Measurements from ENCODE around the gene RFK.

RFK gene

GRCh38 chr9:76405868-76406267 lies 11.6 kb upstream of the RFK start:
- no peak for DNase-seq

DNA sequence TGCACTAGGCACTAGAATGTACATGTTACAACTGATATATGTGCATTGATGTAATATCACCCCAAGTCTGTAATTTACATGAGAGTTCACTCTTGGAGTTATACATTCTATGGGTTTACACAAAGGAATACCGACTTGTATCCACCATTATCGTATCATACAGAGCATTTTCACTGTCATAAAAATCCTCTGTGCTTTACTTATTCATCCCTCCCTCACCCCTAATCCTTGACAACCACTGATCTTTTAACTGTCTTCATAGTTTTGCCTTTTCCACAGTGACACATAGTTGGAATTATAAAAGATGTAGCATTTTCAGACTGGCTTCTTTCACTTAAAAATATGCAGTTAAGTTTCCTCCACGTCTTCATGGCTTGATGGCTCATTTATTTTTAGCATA lies 11.1 kb upstream of the RFK start:
- DNase-seq, result no peak

GRCh38 chr9:76404401-76404800 lies 10.2 kb upstream of the RFK start:
- DNase-seq, result no peak

- DNase-seq, result no peak
These were observed 9.1 kb upstream of the RFK start for GRCh38 chr9:76403352-76403751.

DNA sequence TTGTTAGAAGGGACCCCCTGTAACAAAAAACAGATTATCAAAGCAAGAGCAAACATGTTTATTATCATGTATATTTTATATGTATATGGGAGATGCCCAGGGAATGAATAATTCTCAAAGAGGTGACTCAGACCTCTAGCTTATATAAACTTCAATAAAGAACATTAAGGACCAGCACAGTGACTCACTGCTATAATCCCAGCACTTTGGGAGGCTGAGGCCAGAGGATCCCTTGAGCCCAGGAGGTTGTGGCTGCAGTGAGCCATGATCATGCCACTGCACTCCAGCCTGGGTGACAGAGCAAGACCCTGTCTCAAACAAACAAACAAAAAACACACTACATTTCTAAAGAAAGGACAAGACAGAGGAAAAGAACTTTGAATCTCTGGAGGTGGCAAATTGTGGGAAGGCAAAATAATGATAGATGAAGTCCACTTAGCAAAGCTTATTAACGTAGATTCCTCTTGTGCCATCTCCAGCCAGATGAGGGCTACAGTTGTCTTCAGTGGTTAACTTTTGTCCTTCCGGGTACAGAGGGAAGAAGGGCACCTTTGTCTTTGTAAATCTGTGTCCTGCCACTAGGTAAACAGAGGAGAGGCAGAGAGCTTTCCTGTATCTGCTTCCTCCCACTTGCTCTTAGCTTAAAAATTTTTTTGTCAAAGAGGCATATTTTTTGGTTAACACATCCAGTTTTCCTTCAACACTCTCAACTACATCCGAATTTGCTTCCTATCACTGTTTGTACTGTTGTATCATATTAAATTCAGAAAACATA lies 7.5 kb upstream of the RFK start:
- no peak for DNase-seq

DNA sequence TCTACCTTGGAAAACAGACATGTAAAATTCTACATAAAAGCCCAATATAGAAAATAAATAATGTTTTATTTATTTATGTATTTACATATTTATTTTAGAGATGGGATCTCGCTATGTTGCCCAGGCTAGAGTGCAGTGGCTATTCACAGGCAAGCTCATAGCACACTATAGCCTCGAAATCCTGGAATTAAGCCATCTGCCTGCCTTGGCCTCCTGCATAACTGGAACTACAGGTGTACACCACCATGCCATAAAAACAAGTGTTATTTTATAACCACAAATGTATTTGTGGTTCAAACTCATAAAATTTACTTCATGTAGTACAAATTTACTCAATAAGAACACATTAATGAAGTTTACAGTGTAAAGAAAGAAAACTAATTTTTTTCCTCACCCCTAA lies 7.0 kb upstream of the RFK start:
- no peak for DNase-seq

GRCh38 chr9:76400534-76401096 lies 6.4 kb upstream of the RFK start:
- DNase-seq, result no peak

DNA sequence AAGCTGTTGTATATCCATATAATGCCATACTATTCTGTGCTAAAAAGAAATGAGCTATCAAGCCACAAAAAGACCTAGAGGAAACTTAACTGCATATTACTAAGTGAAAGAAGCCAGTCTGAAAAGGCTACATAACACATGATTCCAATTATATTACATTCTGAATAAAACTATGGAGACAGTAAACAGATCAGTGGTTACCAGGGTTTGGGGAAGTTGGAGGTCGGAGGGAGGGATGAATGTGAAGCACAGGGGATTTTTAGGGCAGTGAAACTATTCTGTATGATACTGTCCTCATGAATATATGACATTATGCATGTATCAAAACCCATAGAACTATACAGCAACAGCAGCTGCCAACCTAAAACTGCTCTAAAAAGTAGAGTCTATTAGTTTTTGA lies 5.6 kb upstream of the RFK start:
- DNase-seq, result no peak

DNA sequence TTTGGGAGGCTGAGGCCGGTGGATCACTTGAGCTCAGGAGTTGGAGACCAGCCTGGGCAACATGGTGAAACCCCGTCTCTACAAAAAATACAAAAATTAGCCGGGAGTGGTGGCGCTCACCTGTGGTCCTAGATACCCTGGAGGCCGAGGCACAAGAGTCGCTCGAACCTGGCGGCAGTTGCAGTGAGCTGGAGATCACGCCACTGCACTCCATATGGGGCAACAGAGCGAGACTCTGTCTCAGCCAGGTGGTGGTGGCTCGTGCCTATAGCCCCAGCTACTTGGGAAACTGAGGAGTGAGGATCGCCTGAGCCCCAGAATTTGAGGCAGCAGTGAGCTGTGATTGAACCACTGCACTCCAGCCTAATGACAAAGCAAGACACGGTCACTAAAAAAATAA lies 2.4 kb upstream of the RFK start:
- no peak for DNase-seq

GRCh38 chr9:76396144-76396543 lies 1.9 kb upstream of the RFK start:
- DNase-seq, result no peak

- no peak for DNase-seq
These were observed 1.2 kb upstream of the RFK start for GRCh38 chr9:76395381-76395780.

DNA sequence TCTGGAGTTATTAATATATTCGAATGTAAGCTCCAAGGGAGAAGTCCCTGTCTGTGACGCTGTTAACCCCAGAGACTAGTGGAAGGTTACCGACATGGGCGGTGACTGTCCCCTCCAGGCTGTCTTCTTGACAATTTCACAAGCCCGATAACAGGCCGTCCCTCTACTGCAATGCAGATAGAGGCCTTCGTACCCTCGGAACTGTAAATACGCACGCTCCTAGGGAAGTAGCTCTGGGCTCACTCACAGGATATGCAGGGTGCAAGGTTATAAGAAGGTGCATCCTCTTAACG lies 680 bp upstream of the RFK start:
- DNase-seq, result peak; percentile 40

DNA sequence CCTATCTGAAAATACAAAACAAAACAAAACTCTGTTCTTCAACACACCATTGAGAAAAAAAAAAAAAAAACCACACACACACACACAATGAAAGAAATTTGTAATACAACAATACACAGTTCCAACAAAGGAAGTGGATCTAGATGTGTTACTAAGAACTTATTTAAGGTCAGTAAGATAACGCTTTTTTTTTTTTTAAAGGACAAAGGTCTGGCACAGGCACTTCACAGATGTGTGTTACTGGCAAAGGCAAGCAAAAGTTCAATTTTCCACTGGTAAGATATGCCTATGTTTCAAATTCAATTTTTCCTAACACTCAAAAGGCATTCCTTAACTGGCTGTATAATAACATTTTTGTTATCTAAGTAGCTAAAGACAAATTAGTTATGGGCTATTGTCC lies 3.6 kb downstream of the RFK start:
- no peak for DNase-seq

DNA sequence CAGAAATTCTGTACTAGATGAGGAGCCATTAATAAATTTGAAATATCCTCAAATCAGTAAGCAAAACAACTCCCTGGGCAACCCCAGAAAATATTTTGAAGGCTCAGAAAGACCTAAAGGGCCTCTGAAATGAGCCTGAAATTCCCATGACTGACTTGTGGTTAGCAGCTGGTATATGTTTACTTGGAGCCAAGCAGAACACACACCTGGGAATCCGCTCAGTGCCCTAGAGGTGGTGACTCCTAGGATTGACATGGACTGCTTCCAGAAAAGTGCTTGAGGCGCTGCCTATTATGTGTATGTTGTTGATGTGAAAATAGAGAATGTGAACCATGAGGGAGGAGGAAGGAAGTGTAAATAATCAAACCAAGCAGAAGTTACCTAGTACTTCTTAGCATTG lies 14.7 kb downstream of the RFK start:
- peak; percentile 75 for DNase-seq

GRCh38 chr9:76378367-76379073 lies 15.7 kb downstream of the RFK start:
- DNase-seq, result no peak

DNA sequence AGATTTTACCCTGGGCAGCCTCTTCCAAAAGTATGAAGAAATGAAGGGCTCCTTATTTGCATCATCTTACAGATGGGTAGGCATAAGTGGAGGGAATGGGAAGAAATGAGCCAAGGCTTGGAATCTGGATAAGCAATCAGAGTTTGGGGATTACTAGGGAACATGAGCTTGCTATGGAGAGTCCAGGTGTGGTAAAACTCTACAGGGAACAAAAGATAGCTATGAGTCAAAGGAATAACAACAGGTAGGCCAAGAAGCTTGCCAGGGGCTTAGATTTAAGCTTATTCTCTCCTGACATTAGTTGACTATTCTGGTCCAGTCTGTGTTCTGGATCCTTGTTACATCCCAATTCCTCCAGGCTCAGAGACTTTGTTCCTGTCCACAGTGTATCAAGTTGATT lies 16.4 kb downstream of the RFK start:
- DNase-seq, result no peak

- DNase-seq, result peak; percentile 66
These were observed 19.3 kb downstream of the RFK start for GRCh38 chr9:76374783-76375559.

DNA sequence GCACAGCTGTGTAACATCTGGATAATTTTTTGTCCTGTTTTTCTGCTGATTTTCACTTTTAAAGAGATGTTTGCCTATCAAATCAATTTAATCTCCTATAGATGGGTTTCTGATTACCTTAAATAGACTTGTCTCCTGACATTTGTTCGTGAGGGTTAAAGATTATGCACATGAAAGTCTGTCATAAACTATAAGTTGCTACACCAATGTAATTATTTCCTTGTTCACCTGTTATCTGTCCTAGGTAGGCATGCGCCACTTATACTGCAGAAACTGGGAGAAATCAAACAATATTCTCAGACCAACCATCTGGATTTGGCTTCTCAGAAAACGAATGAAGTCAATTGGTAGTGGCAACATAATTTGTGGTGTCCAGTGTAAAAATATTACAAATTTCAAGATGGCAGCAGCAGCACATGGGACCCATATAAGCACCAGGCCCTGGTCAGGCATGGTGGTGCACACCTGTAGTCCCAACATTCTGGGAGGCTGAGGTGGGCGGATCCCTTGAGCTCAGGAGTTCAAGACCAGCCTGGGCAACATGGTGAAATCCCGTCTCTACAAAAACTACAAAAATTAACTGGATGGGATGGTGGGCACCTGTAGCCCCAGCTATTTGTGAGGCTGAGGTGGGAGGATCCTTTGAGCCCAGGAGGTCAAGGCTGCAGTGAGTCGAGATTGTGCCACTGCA lies 20.3 kb downstream of the RFK start:
- DNase-seq, result no peak

DNA sequence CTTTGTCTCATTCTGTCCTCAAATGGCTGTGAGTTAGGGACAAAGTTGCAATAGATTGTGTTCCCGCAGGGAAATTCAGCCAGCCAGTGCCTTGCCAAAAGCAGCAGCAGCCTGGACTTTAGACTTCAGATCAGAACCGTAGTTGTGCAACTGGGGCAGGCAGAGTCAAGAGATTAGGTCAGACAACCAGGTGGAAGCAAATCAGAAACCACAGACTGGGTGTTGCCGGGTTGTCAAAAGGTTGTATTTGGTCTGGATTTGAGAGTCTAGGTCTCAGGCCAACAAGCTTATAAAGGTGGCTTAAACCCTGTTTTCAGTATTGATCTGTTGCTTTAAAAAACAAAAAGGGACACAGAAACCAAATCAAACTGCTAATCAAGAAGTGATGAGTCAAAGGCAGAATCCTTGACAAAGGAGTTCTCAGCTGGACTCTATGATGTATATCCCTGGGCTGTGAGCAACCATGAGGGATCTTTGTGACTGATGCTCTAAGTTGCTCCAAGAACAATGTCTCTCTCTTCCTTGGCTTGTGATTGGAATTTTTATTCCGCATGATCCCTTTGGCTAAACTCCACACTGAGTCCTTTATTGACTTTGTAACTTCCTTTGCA lies 20.9 kb downstream of the RFK start:
- no peak for DNase-seq

DNA sequence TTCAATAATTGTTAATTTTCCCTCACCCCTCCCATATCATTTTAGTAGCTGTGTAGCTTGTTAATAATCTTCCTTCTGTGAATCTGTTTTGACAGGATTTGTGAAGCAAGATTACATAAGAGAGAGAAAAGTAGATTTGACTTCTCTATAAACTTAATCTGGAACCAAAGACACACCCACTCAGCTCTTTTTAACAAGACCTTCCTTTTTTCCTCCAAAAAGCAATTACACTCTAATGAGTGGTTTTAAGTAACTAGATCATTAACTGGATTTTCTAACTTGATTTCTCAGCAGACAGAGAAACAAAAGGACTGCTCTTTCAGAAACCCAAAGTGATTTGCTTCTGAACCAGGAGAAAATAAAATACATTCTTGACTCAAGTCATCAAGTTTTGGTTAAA lies 21.9 kb downstream of the RFK start:
- no peak for DNase-seq

- no peak for DNase-seq
These were observed 22.3 kb downstream of the RFK start for GRCh38 chr9:76371901-76372300.

DNA sequence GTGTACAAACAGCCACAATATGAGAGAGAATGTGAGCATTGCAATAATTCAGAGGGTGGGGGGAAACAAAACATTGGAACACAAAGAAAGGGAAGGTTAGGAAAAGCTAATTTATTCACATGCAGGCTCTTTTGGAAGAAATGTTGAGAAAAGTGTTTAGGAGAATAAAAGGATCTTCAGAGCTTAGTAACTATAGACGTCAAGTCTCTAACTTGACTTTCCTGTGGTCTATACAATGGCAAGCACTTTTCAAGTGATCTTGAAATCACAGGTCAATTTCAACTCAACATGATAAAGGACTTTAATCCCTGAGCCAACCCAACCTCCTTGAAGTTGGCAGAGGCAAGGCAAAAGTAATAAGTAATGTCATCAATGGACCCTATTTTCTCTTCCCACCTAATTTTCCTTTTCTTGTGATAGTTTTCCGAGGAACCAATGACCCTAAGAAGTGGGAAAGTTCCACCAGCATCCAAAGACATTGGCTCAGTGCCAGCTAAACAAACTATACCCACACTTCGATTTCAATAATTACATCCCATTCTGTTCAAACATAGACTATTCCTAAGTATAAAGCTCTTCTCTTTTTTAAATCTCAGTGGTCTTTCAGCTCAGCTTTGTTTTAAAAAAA lies 23.7 kb downstream of the RFK start:
- no peak for DNase-seq

All from NCI-H510A (cell line).